ENCODE results near the gene KLK2.

Gene KLK2

DNA sequence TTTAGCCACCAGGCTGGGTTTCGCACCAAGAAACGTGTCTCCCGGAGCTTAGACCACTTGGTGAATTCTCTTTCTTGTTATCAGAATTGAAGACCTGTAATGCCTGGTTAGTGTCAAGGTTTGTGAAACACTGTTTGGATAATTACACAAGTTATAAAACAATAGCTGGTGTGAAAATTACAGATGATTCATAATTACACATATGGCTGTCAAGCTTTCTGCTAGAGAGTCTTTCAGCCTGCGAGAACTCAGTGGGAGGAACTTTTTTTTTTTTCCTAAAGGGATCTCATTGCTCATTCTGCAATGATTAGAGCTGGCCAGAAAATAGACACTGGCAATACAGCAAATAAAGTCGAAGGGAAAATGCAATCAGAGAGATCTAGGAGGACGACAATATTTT, 51.3 kb downstream of the KLK2 start:
- DNase-seq (ENCODE audit: low read depth), result no peak

DNA sequence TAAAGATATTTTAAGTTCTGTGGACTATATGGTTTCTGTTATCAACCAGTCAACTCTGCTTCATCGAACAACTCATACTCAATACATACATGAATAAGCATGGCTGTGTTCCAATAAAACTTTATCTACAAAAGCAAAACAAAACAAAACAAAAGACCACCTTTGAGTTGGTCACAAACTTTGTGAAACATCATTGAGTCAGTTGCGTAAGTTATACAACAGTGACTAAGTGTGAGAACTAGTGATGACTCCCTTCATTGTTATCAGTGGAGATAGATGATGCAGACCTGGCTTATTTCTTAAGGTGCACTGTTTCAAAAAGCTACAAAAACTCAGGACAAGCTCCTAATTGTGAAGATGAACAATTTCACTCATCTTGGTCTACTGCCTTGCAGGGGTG, 52.5 kb downstream of the KLK2 start:
- DNase-seq (ENCODE audit: low read depth), result no peak

DNA sequence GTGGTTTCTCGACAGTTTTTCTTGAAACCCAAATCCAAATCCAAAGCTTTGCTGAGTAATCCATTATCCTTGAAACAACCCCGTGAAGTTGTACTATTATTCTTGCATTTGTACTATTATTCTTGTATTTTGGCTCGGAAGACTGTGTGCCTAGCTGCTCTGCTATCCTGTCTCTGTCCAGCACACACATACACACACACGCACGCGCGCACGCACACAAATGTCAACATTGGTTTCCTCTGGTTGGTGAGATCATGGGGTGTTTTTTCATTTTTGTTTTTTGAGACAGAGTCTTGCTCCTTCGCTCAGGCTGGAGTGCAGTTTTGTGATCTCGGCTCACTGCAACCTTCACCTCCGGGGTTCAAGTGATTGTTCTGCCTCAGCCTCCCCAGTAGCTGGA, 52.9 kb downstream of the KLK2 start:
- no peak for DNase-seq (ENCODE audit: low read depth)

DNA sequence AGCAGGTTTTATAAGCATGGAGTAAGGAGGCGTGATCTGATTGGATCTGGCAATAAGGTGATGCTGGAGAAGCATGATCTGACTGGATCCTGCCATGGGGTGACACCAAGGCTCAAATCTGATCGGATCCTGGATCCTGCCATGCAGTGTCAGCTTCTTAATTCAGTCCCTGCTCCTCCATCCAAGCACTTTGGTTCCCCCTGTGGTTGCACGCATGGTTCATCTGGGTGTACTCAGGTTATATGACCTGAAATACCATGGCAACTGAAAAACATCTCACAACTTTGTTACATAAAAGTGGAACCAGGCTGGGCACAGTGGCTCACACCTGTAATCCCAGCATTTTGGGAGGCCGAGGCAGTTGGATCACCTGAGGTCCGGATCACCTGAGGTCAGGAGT, 55.6 kb downstream of the KLK2 start:
- no peak for DNase-seq (ENCODE audit: low read depth)

Measured in fibroblast of gingiva (primary cell).